GM12873 (cell line): ENCODE measurements around the gene DNASE2.

Source experiments
- CTCF ChIP-seq: IDR thresholded peaks from 2 replicates; pipeline ENCODE4 v1.5.1; 2012; ENCODE audit warnings: low read depth, mild to moderate bottlenecking, moderate library complexity, low read length, control low read depth; ENCODE audit not compliant: insufficient read depth; ENCODE audit errors: missing control alignments

The DNASE2 gene

GRCh38 chr19:12891553-12892021, 10.3 kb upstream of the DNASE2 start:
- TF ChIP-seq CTCF = no peak

- peak; percentile 4 for TF ChIP-seq CTCF
These were observed 9.7 kb upstream of the DNASE2 start, which contains the start of gene GCDH for GRCh38 chr19:12890787-12891552. GCDH (plus strand) TSS chr19:12891160; CDS start chr19:12891305, 145 bp downstream.

DNA sequence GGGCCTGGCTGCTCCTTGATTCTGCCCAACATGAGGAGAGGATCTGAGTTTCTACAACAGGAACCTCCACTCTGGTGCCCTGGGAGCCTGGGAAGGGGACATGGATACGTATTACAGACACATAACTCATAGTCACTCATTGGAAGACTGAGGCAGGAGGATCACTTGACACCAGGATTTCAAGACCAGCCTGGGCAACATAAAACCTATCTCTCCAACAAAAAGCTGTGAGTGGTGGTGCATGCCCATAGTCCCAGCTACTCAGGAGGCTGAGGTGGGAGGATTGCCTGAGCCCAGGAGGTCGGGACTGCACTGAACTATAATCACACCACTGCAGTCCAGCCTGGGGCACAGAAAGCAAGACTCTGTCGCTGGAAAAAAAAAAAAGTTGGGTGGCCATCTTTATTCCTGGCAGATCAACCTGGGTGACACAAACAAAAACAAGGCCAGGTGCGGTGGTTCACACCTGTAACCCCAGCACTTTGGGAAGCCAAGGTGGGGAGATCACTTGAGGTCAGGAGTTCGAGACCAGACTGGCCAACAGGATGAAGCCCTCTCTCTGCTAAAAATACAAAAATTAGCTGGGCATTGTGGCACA, 6.9 kb upstream of the DNASE2 start:
- no peak for TF ChIP-seq CTCF

DNA sequence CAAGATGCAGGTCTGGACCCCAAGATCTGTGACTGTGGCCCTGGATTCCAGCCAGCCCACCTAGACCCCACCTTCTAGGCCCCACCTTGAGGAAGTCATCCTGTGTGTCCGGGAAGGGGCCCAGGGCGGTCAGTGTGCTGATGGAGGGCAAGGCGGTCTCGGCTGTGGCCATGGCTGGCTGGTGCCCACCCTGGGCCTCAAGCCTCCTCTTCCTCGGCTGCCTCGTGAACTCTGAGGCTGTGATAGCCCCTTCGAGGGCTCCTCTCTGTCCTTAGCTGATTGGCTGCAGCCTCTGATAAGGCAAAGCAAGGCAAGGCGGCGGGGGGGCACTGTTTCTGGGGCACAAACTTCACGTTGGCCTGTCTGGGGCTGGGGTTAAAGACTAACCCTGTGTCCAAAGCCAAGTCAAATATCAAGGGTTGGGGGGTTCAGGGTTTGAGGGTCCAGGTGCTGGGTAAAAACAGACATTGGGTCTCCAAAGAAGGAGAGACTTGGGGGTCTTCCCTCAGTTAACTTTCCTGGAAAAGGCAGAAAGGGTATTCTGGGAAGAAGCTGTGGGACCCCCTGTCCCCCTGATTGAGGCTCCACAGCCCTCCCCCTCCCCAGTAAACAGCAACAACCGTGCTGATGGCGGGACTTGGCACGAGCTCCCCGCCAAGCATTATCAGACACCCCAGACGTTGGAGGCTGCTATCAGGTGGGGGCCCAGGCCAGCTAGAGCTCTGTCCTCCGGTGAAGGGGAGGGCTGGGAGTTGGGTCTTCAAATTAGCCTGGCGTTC, 5.9 kb upstream of the DNASE2 start, which contains the start of gene KLF1:
Gene KLF1 (minus strand): TSS at position 233 of the 779 bp plus-strand sequence. CDS start 61 bp downstream, at position 172.
- no peak for TF ChIP-seq CTCF

GRCh38 chr19:12886651-12886968, 5.4 kb upstream of the DNASE2 start:
- no peak for TF ChIP-seq CTCF

DNA sequence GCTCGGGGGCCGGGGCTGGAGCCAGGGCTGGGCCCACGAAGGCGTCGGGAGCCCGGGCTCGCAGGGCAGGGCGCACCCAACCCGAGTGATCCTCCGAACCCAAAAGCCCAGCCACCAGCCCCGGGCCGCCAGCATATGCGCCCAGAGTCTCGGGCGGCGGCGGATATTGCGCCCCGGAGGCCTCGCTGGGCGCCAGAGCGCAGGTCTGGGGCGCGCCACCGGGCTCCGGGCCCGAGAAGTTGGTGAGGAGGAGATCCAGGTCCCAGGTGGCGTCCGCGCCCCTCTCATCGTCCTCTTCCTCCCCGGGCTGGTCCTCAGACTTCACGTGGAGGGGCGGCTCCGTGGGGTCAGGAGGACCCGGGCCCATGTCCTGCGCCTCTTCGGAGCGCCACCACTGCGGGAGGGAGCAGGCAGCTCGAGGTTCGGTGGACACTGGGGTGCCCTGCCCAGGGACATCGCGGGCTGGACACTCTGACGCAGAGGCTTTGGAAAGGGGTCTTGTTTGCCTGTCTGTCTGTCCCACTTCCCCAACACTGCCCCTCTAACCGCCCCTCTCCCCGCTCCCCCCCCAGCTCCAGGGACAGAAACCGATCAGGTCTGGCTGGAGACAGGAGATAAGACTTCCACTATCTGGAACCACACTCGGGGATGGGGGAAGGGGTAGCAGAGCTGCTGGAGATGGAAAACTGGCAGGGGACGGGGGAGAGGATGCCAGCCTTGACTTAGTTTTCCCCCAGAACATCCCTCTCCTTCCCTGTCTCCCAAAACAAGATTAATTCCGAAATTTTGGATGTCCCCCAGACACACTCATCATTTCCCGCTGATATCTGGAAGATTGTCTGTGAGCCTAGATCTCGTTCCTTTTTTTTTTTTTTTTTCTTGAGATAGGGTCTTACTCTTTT, 4.8 kb upstream of the DNASE2 start:
- TF ChIP-seq CTCF = no peak
